B cell (primary cell): ENCODE data around the gene TMX4. TPM values are rescaled to one million over a fixed set of nuclear protein-coding genes. Genes with fewer than 3 reads are reported as not detected.

Experiments used
- ATAC-seq: fragments of 200-7000 bp; cut with Tn5 transposase; one replicate; pipeline ENCODE4 v1.10.0; 2021; ENCODE audit warnings: low read depth, mild to moderate bottlenecking, moderate number of reproducible peaks, moderate library complexity
- CTCF ChIA-PET: fragments of 350-600 bp; sonication (Branson Sonifier 250); formaldehyde crosslinking; loops from one replicate; lab custom pipeline; 2021; ENCODE audit warnings: antibody characterized with exemption, inconsistent platforms; lab: Charles Lee
- POLR2A ChIA-PET: fragments of 350-600 bp; sonication (Branson Sonifier 250); formaldehyde crosslinking; loops from one replicate; lab custom pipeline; 2021; ENCODE audit warnings: antibody characterized with exemption; lab: Charles Lee
- DNase-seq: peaks from one replicate; pipeline ENCODE4 v3.0.0; 2013
- H2AFZ ChIP-seq: 2 replicates; pipeline ENCODE4 v1.6.1; 2012; ENCODE audit warnings: mild to moderate bottlenecking, low read depth, low read length; ENCODE audit not compliant: insufficient read depth, poor library complexity, severe bottlenecking
- H3K27ac ChIP-seq, 2 donors: 1 replicate in 1 of 2; 2 replicates in 1 of 2; pipeline ENCODE4 v1.5.1; 2012 to 2013; ENCODE audit warnings: low read length in 2 of 2, mild to moderate bottlenecking in 2 of 2, moderate library complexity in 1 of 2
- H3K27me3 ChIP-seq, 4 experiments: fragments of 200-600 bp in 1 of 4; sonication (generic) in 1 of 4; replicated peaks in 1 of 4; 1 replicate in 2 of 4; 2 replicates in 2 of 4; pipeline versions ENCODE4 v1.6.1 to v1.7.0; 2013 to 2016; ENCODE audit warnings: low read length in 3 of 4, mild to moderate bottlenecking in 2 of 4, mixed read lengths in 1 of 4, moderate library complexity in 1 of 4; ENCODE audit not compliant: insufficient read depth in 4 of 4, control insufficient read depth in 3 of 4; ENCODE audit errors: control extremely low read depth in 1 of 4
- H3K36me3 ChIP-seq, 2 experiments: replicated peaks in 1 of 2; 1 replicate in 1 of 2; 2 replicates in 1 of 2; pipeline versions ENCODE4 v1.6.1 to v1.7.1; 2013; ENCODE audit warnings: low read length in 1 of 2; ENCODE audit not compliant: insufficient read depth in 2 of 2, control insufficient read depth in 1 of 2; ENCODE audit errors: control extremely low read depth in 1 of 2, extremely low read depth in 1 of 2
- H3K4me1 ChIP-seq, 2 donors: fragments of 200-600 bp in 1 of 2; sonication (generic) in 1 of 2; 1 replicate in 1 of 2; 2 replicates in 1 of 2; pipeline versions ENCODE4 v1.5.1 to v1.6.1; 2013 to 2017; ENCODE audit warnings: low read length in 2 of 2; ENCODE audit not compliant: control insufficient read depth in 2 of 2, insufficient read depth in 2 of 2
- H3K4me2 ChIP-seq: replicated peaks from 2 replicates; pipeline ENCODE3; 2012; ENCODE audit warnings: mild to moderate bottlenecking, low read depth, low read length; ENCODE audit not compliant: poor library complexity, severe bottlenecking
- H3K4me3 ChIP-seq, 5 experiments: fragments of 200-600 bp in 1 of 5; sonication (generic) in 1 of 5; 1 replicate in 3 of 5; 2 replicates in 2 of 5; pipeline versions ENCODE4 v1.5.1 to v1.7.0; 2011 to 2016; ENCODE audit warnings: low read length in 4 of 5, mild to moderate bottlenecking in 4 of 5, low read depth in 2 of 5, control low read depth in 1 of 5, moderate library complexity in 1 of 5; ENCODE audit not compliant: insufficient read depth in 1 of 5; ENCODE audit errors: control extremely low read depth in 1 of 5, extremely low read depth in 1 of 5
- H3K79me2 ChIP-seq: fragments of 200-600 bp; sonication (generic); one replicate; pipeline ENCODE4 v1.6.0; 2016; ENCODE audit warnings: low read length; ENCODE audit not compliant: control insufficient read depth, insufficient read depth
- H3K9ac ChIP-seq: fragments of 200-600 bp; sonication (generic); 2 replicates; pipeline ENCODE4 v1.6.1; 2017; ENCODE audit warnings: mild to moderate bottlenecking, low read length, moderate library complexity
- H3K9me3 ChIP-seq, 3 donors: one replicate each; pipeline versions ENCODE4 v1.6.1 to v1.7.1; 2013; ENCODE audit warnings: low read length in 2 of 3; ENCODE audit not compliant: control insufficient read depth in 2 of 3, insufficient read depth in 1 of 3; ENCODE audit errors: control extremely low read depth in 1 of 3
- H4K20me1 ChIP-seq: 2 replicates; pipeline ENCODE4 v1.6.0; 2012; ENCODE audit warnings: mild to moderate bottlenecking, low read length; ENCODE audit not compliant: insufficient read depth, control insufficient read depth, poor library complexity, severe bottlenecking
- H3K27ac Mint-ChIP-seq: one replicate; pipeline ENCODE4 v1.8.0; 2021; ENCODE audit warnings: mixed read lengths
- H3K27me3 Mint-ChIP-seq: one replicate; pipeline ENCODE4 v1.8.0; 2021; ENCODE audit warnings: mixed read lengths
- H3K4me1 Mint-ChIP-seq: one replicate; pipeline ENCODE4 v1.8.0; 2021; ENCODE audit warnings: mixed read lengths
- H3K4me3 Mint-ChIP-seq: one replicate; pipeline ENCODE4 v1.8.0; 2021; ENCODE audit warnings: mixed read lengths
- H3K9me3 Mint-ChIP-seq: one replicate; pipeline ENCODE4 v1.8.0; 2022; ENCODE audit warnings: mixed read lengths; ENCODE audit not compliant: insufficient read depth
- CTCF ChIP-seq: fragments of 200-600 bp; IDR thresholded peaks from one replicate; pipeline ENCODE4 v1.8.0; 2022; ENCODE audit warnings: antibody characterized with exemption, mild to moderate bottlenecking
- EZH2 ChIP-seq: IDR thresholded peaks from 2 replicates; pipeline ENCODE4 v1.6.1; 2012; ENCODE audit warnings: borderline replicate concordance, low read depth, mild to moderate bottlenecking, moderate library complexity, low read length; ENCODE audit not compliant: insufficient read depth, poor library complexity, severe bottlenecking
- WGBS: methylation state at CpG from one replicate; pipeline ENCODE4 v1.1.5; 2013; ENCODE audit warnings: missing lambda C conversion rate; ENCODE audit not compliant: insufficient coverage; 5-methylcytosine and 5-hydroxymethylcytosine counted together
- intact Hi-C: fragments of 100-400 bp; cut with micrococcal nuclease; formaldehyde crosslinking; loops from one replicate; pipeline ENCODE4 v1.10.0; 2022
- polyA plus RNA-seq: library from polyadenylated mRNA; depleted of rRNA; stranded (reverse); fragments of >200 nt; gene quantifications from 2 replicates; pipeline ENCODE4 v1.2.3, GENCODE V29; 2012
- total RNA-seq, 2 donors: library from RNA; stranded (reverse); fragments of 120-200 nt in 1 of 2; gene quantifications; 1 replicate in 1 of 2; 2 replicates in 1 of 2; pipeline versions ENCODE4 v1.2.3 to v1.2.4, GENCODE V29; 2013 to 2022

TMX4 gene
- total and polyA plus RNA-seq, 2 donors (not counting 1 experiment from before 2014, with no cell fraction given): 5.8 to 62.9 TPM

DNA sequence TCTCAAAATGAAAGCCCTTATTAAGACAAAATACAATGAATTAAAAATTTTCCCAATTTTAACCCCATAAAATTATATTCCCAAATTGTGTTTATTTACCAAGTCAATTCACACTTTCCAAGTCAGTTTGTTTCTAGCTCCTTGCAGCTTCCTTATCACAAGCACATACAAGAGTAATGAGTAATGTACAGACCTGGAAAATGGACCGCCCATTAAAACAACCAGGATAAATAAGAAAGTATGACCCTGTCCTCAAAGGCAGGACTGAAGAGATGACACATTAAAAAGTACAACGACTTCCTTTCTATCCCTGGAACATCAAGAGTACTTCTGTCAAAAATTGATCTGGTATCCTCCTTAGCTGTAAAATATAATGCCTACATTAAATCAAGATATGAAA is 47.1 kb upstream of the TMX4 start:
- DNase-seq (no peak), ATAC-seq (no peak)
- H3K9me3 ChIP-seq: no peaks in the 10 kb centered on the region
- ChIA-PET POLR2A (no interaction called here), CTCF (no interaction called here)
- no peaks in the 10 kb centered on the region for H3K4me1 ChIP-seq
- H3K36me3 ChIP-seq: no peaks in the 10 kb centered on the region
- no peaks in the 10 kb centered on the region for H3K27me3 ChIP-seq
- TF ChIP-seq EZH2 (no peak), CTCF (no peak)
- no peak overlapping the region for H3K9ac ChIP-seq
- no peak overlapping the region for H3K4me3 ChIP-seq
- intact Hi-C loops: no loop called here
- H3K4me1 Mint-ChIP-seq: no peaks in the 10 kb centered on the region
- H3K27ac Mint-ChIP-seq: no peak overlapping the region
- WGBS: no CpG with 5 or more reads among the region's 2 CpGs
- H3K27ac ChIP-seq: no peak overlapping the region
- no peak overlapping the region for H2AFZ ChIP-seq
- H4K20me1 ChIP-seq: no peaks in the 10 kb centered on the region
- no peaks in the 10 kb centered on the region for H3K79me2 ChIP-seq
- peaks cover 19% of the 10 kb centered on the region for H3K27me3 Mint-ChIP-seq
- no peak overlapping the region for H3K4me2 ChIP-seq
- H3K4me3 Mint-ChIP-seq: no peak overlapping the region
- H3K9me3 Mint-ChIP-seq: no peaks in the 10 kb centered on the region

DNA sequence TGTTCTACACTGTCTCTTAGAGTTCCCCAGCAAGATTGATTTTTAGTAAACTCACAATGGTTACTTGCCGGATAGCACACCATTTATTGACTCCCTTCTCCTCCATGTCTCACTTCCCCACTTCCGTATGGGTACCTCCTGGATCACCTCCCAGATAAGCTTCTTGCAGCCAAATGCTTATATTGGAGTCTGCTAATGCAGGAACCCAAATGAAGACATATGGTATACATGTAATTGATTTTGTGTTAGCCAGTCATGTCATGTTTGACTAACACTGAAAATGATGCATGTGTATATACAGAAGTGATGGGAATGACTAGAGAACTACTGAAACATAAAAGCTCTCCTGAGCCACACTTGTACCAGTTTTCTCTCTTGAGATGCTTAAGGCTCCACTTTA is 46.1 kb upstream of the TMX4 start:
- Histone ChIP-seq H3K9ac (no peak overlapping the region), H3K27ac (no peak overlapping the region), H3K9me3 (no peaks in the 10 kb centered on the region), H3K4me1 (no peaks in the 10 kb centered on the region), H3K79me2 (no peaks in the 10 kb centered on the region), H3K36me3 (no peaks in the 10 kb centered on the region), H4K20me1 (no peaks in the 10 kb centered on the region), H3K4me2 (no peak overlapping the region), H3K4me3 (no peak overlapping the region), H2AFZ (no peak overlapping the region), H3K27me3 (no peaks in the 10 kb centered on the region)
- no peak for ATAC-seq
- ChIA-PET CTCF (no interaction called here), POLR2A (no interaction called here)
- intact Hi-C loops: no loop called here
- Mint-ChIP-seq H3K27me3 (peaks cover 19% of the 10 kb centered on the region), H3K4me1 (no peaks in the 10 kb centered on the region), H3K4me3 (no peak overlapping the region), H3K9me3 (no peaks in the 10 kb centered on the region), H3K27ac (no peak overlapping the region)
- 100% methylated on average over 1 of the region's 2 CpGs for WGBS
- DNase-seq: no peak
- no peak for TF ChIP-seq EZH2
- TF ChIP-seq CTCF: no peak
